ENCODE data around the gene PIK3C3.

- no peak for TF ChIP-seq CTCF (IDR thresholded peaks at IDR 0.05; ENCODE audit: poor library complexity, severe bottlenecking)
- TF ChIP-seq EZH2 (IDR thresholded peaks at IDR 0.05; ENCODE audit: borderline replicate concordance, insufficient read depth, low read length, poor library complexity, severe bottlenecking) = no peak
- TF ChIP-seq REST (IDR thresholded peaks at IDR 0.05; ENCODE audit: borderline replicate concordance) = no peak
- no peak for TF ChIP-seq POLR2AphosphoS5 (IDR thresholded peaks at IDR 0.05)
Observed at GRCh38 chr18:42131930-42132244, 176.9 kb downstream of the PIK3C3 start.

Measured in neural cell (in vitro differentiated cells).